Cerebellar cortex (tissue), 1 donor: ENCODE measurements around the gene INPP5B.
A peak's percentile ranks its signal among the peaks of the same experiment; 100 is the strongest.
"Not testable (repeated sequence)": the region's sequence is repeated elsewhere in the genome, so short reads cannot be mapped to it uniquely, and the experiment has no call there.

Experiments
- DNase-seq: peaks from one replicate; pipeline ENCODE4 v3.0.0-alpha.2; 2015; ENCODE audit warnings: low spot score

The INPP5B gene

GRCh38 chr1:37948166-37948565 lies 1.3 kb upstream of the INPP5B start:
- DNase-seq, result no peak

- no peak for DNase-seq
Measured at GRCh38 chr1:37947364-37947763, 511 bp upstream of the INPP5B start.

- peak; percentile 60 for DNase-seq
Measured at GRCh38 chr1:37945743-37946702, 830 bp downstream of the INPP5B start.

- DNase-seq, result no peak
Measured at GRCh38 chr1:37945251-37945650, 1.6 kb downstream of the INPP5B start.

GRCh38 chr1:37944816-37945215 lies 2.0 kb downstream of the INPP5B start:
- DNase-seq, result no peak

GRCh38 chr1:37944086-37944763 lies 2.6 kb downstream of the INPP5B start:
- no peak for DNase-seq

- peak; percentile 98 for DNase-seq
Measured at GRCh38 chr1:37940299-37940947, 6.4 kb downstream of the INPP5B start.

GRCh38 chr1:37936760-37937159 lies 10.1 kb downstream of the INPP5B start:
- DNase-seq, result not testable (repeated sequence)

- no peak for DNase-seq
Measured at GRCh38 chr1:37932759-37933158, 14.1 kb downstream of the INPP5B start.

GRCh38 chr1:37931361-37932158 lies 15.3 kb downstream of the INPP5B start:
- DNase-seq, result peak; percentile 99

- DNase-seq, result no peak
Measured at GRCh38 chr1:37931102-37931360, 15.8 kb downstream of the INPP5B start.

- no peak for DNase-seq
Measured at GRCh38 chr1:37930246-37931101, 16.4 kb downstream of the INPP5B start.

GRCh38 chr1:37926038-37926924 lies 20.6 kb downstream of the INPP5B start:
- no peak for DNase-seq

- no peak for DNase-seq
Measured at GRCh38 chr1:37925316-37925715, 21.5 kb downstream of the INPP5B start.

GRCh38 chr1:37923551-37923889 lies 23.3 kb downstream of the INPP5B start:
- DNase-seq, result no peak

- no peak for DNase-seq
Measured at GRCh38 chr1:37922767-37923550, 23.9 kb downstream of the INPP5B start.

GRCh38 chr1:37919277-37919676 lies 27.6 kb downstream of the INPP5B start:
- DNase-seq, result peak; percentile 33

- no peak for DNase-seq
Measured at GRCh38 chr1:37915476-37916093, 31.3 kb downstream of the INPP5B start.
